Activated T-cell treated with anti-CD3 and anti-CD28 coated beads, Interleukin-2, amount 50 U/mL, for 24 hours (primary cell): ENCODE measurements around the gene ACSS2.

ENCODE experiments used
- DNase-seq: peaks from one replicate; pipeline ENCODE4 v3.0.0-alpha.2; 2020
- H3K27ac Mint-ChIP-seq: 2 replicates; pipeline ENCODE4 v1.8.0; 2020; ENCODE audit warnings: mild to moderate bottlenecking, mixed read lengths
- H3K27me3 Mint-ChIP-seq: 2 replicates; pipeline ENCODE4 v1.8.0; 2020; ENCODE audit warnings: mixed read lengths
- H3K36me3 Mint-ChIP-seq: 2 replicates; pipeline ENCODE4 v1.8.0; 2020; ENCODE audit warnings: low read depth, mixed read lengths
- H3K4me1 Mint-ChIP-seq: 2 replicates; pipeline ENCODE4 v1.8.0; 2020; ENCODE audit warnings: low read depth, mixed read lengths
- H3K4me3 Mint-ChIP-seq: 2 replicates; pipeline ENCODE4 v1.8.0; 2020; ENCODE audit warnings: mild to moderate bottlenecking, moderate library complexity, mixed read lengths
- H3K9me3 Mint-ChIP-seq: 2 replicates; pipeline ENCODE4 v1.8.0; 2020; ENCODE audit warnings: mixed read lengths

Gene ACSS2

GRCh38 chr20:34876406-34877282 lies at the start of gene ACSS2:
Gene ACSS2 (plus strand): TSS chr20:34876612. CDS start chr20:34876646, 34 bp downstream.
- Mint-ChIP-seq H3K4me1 (peaks cover 53% of the 10 kb centered on the region), H3K4me3 (peak within 1 kb of the TSS; percentile 83), H3K27me3 (no peaks in the 10 kb centered on the region), H3K27ac (peak within 1 kb of the TSS; percentile 80), H3K9me3 (no peaks in the 10 kb centered on the region), H3K36me3 (no peaks in the 10 kb centered on the region)
- peak; percentile 99 for DNase-seq

GRCh38 chr20:34829191-34829590 lies 47.2 kb upstream of the ACSS2 start:
- H3K27ac Mint-ChIP-seq: no peak overlapping the region
- H3K4me1 Mint-ChIP-seq: peaks cover 13% of the 10 kb centered on the region
- no peak overlapping the region for H3K4me3 Mint-ChIP-seq
- DNase-seq: no peak
- peaks cover 4% of the 10 kb centered on the region for H3K27me3 Mint-ChIP-seq
- no peaks in the 10 kb centered on the region for H3K9me3 Mint-ChIP-seq
- H3K36me3 Mint-ChIP-seq: peaks cover 8% of the 10 kb centered on the region

GRCh38 chr20:34831936-34832335 lies 44.5 kb upstream of the ACSS2 start:
- H3K27ac Mint-ChIP-seq: no peak overlapping the region
- H3K36me3 Mint-ChIP-seq: no peaks in the 10 kb centered on the region
- no peak for DNase-seq
- no peak overlapping the region for H3K4me3 Mint-ChIP-seq
- peaks cover 8% of the 10 kb centered on the region for H3K27me3 Mint-ChIP-seq
- H3K4me1 Mint-ChIP-seq: peaks cover 1% of the 10 kb centered on the region
- no peaks in the 10 kb centered on the region for H3K9me3 Mint-ChIP-seq

- peak; percentile 37 for DNase-seq
- Mint-ChIP-seq H3K27ac (no peak overlapping the region), H3K4me3 (no peak overlapping the region), H3K27me3 (peaks cover 8% of the 10 kb centered on the region), H3K9me3 (no peaks in the 10 kb centered on the region), H3K4me1 (peaks cover 1% of the 10 kb centered on the region), H3K36me3 (no peaks in the 10 kb centered on the region)
Observed at GRCh38 chr20:34834459-34834893, 41.9 kb upstream of the ACSS2 start.

- Mint-ChIP-seq H3K4me1 (no peaks in the 10 kb centered on the region), H3K4me3 (no peak overlapping the region), H3K27ac (no peak overlapping the region), H3K27me3 (no peaks in the 10 kb centered on the region), H3K36me3 (no peaks in the 10 kb centered on the region), H3K9me3 (no peaks in the 10 kb centered on the region)
- no peak for DNase-seq
Observed at GRCh38 chr20:34842143-34842542, 34.3 kb upstream of the ACSS2 start.

- no peak overlapping the region for H3K4me3 Mint-ChIP-seq
- no peak overlapping the region for H3K27ac Mint-ChIP-seq
- no peak for DNase-seq
- H3K4me1 Mint-ChIP-seq: no peaks in the 10 kb centered on the region
- H3K9me3 Mint-ChIP-seq: no peaks in the 10 kb centered on the region
- H3K36me3 Mint-ChIP-seq: peaks cover 5% of the 10 kb centered on the region
- H3K27me3 Mint-ChIP-seq: no peaks in the 10 kb centered on the region
Observed at GRCh38 chr20:34843421-34843820, 33.0 kb upstream of the ACSS2 start.

GRCh38 chr20:34848597-34848996 lies 27.8 kb upstream of the ACSS2 start:
- Mint-ChIP-seq H3K27ac (no peak overlapping the region), H3K9me3 (no peaks in the 10 kb centered on the region), H3K4me3 (no peak overlapping the region), H3K36me3 (peaks cover 34% of the 10 kb centered on the region), H3K27me3 (no peaks in the 10 kb centered on the region), H3K4me1 (no peaks in the 10 kb centered on the region)
- no peak for DNase-seq

GRCh38 chr20:34849778-34850177 lies 26.6 kb upstream of the ACSS2 start:
- Mint-ChIP-seq H3K4me1 (no peaks in the 10 kb centered on the region), H3K36me3 (peaks cover 39% of the 10 kb centered on the region), H3K4me3 (no peak overlapping the region), H3K9me3 (no peaks in the 10 kb centered on the region), H3K27me3 (no peaks in the 10 kb centered on the region), H3K27ac (no peak overlapping the region)
- no peak for DNase-seq

GRCh38 chr20:34850969-34851368 lies 25.4 kb upstream of the ACSS2 start:
- no peak for DNase-seq
- H3K27me3 Mint-ChIP-seq: no peaks in the 10 kb centered on the region
- no peaks in the 10 kb centered on the region for H3K9me3 Mint-ChIP-seq
- H3K36me3 Mint-ChIP-seq: peaks cover 47% of the 10 kb centered on the region
- H3K4me3 Mint-ChIP-seq: no peak overlapping the region
- no peak overlapping the region for H3K27ac Mint-ChIP-seq
- H3K4me1 Mint-ChIP-seq: no peaks in the 10 kb centered on the region

- H3K4me1 Mint-ChIP-seq: no peaks in the 10 kb centered on the region
Observed at GRCh38 chr20:34852298-34852697, 24.1 kb upstream of the ACSS2 start.

GRCh38 chr20:34859367-34859766 lies 17.0 kb upstream of the ACSS2 start:
- no peak overlapping the region for H3K27ac Mint-ChIP-seq
- no peaks in the 10 kb centered on the region for H3K9me3 Mint-ChIP-seq
- no peaks in the 10 kb centered on the region for H3K27me3 Mint-ChIP-seq
- no peak overlapping the region for H3K4me3 Mint-ChIP-seq
- DNase-seq: no peak
- H3K4me1 Mint-ChIP-seq: no peaks in the 10 kb centered on the region
- peaks cover 45% of the 10 kb centered on the region for H3K36me3 Mint-ChIP-seq

More at GRCh38 chr20:34852298-34852697, 24.1 kb upstream of the ACSS2 start:
- Mint-ChIP-seq H3K9me3 (no peaks in the 10 kb centered on the region), H3K27me3 (no peaks in the 10 kb centered on the region), H3K27ac (no peak overlapping the region), H3K4me3 (no peak overlapping the region), H3K36me3 (peaks cover 51% of the 10 kb centered on the region)
- no peak for DNase-seq

- H3K4me1 Mint-ChIP-seq: no peaks in the 10 kb centered on the region
- H3K4me3 Mint-ChIP-seq: no peak overlapping the region
- H3K27me3 Mint-ChIP-seq: no peaks in the 10 kb centered on the region
- H3K9me3 Mint-ChIP-seq: no peaks in the 10 kb centered on the region
- no peak for DNase-seq
- H3K36me3 Mint-ChIP-seq: peaks cover 40% of the 10 kb centered on the region
- H3K27ac Mint-ChIP-seq: no peak overlapping the region
Observed at GRCh38 chr20:34859826-34860545, 16.4 kb upstream of the ACSS2 start.

- no peak for DNase-seq
- H3K4me1 Mint-ChIP-seq: no peaks in the 10 kb centered on the region
- H3K36me3 Mint-ChIP-seq: peaks cover 32% of the 10 kb centered on the region
- H3K4me3 Mint-ChIP-seq: no peak overlapping the region
- H3K27me3 Mint-ChIP-seq: no peaks in the 10 kb centered on the region
- H3K9me3 Mint-ChIP-seq: no peaks in the 10 kb centered on the region
- no peak overlapping the region for H3K27ac Mint-ChIP-seq
Observed at GRCh38 chr20:34861386-34862084, 14.9 kb upstream of the ACSS2 start.

- no peak for DNase-seq
- no peaks in the 10 kb centered on the region for H3K4me1 Mint-ChIP-seq
- H3K36me3 Mint-ChIP-seq: peaks cover 28% of the 10 kb centered on the region
- no peak overlapping the region for H3K27ac Mint-ChIP-seq
- H3K4me3 Mint-ChIP-seq: no peak overlapping the region
- H3K27me3 Mint-ChIP-seq: no peaks in the 10 kb centered on the region
- H3K9me3 Mint-ChIP-seq: no peaks in the 10 kb centered on the region
Observed at GRCh38 chr20:34862724-34863123, 13.7 kb upstream of the ACSS2 start.
